GM18517 (cell line): ENCODE measurements around the gene ERBB2.

Experiments used
- ATAC-seq: cut with Tn5 transposase; IDR thresholded peaks from one replicate; pipeline ENCODE4 v1.9.1; 2021; ENCODE audit warnings: mild to moderate bottlenecking, moderate library complexity; ENCODE audit not compliant: unreplicated experiment

ERBB2 gene

DNA sequence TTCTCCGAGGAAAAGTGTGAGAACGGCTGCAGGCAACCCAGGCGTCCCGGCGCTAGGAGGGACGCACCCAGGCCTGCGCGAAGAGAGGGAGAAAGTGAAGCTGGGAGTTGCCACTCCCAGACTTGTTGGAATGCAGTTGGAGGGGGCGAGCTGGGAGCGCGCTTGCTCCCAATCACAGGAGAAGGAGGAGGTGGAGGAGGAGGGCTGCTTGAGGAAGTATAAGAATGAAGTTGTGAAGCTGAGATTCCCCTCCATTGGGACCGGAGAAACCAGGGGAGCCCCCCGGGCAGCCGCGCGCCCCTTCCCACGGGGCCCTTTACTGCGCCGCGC lies at the start of gene ERBB2:
ERBB2 (plus strand) TSS at position 247 of the 330 bp plus-strand sequence. CDS start 175 bp downstream, outside the sequence.
- no peak for ATAC-seq

DNA sequence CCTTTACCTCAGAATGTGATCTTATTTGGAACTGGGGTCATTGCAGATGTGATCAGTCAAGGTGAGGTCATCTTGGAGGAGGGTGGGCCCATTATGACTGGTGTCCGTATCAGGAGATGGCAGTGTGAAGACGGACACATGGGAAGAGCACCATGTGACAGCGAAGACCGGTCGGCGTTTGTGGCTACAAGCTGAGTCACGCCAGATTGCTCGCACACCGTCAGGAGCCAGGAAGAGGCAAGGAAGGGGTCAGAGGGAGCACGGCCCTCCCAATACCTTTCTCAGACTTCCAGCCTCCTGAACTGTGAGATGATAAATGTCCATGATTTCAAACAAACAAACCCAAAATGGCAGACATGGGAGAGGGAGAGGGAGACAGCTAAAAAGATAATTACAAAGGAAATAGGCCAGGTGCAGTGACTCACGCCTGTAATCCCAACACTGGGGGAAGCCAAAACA lies 49.7 kb upstream of the ERBB2 start:
- ATAC-seq, result no peak

- ATAC-seq, result no peak
Observed at GRCh38 chr17:39651923-39652586, 47.8 kb upstream of the ERBB2 start.

GRCh38 chr17:39652587-39653315 lies 47.1 kb upstream of the ERBB2 start:
- no peak for ATAC-seq

GRCh38 chr17:39653316-39653661 lies 46.6 kb upstream of the ERBB2 start:
- no peak for ATAC-seq

DNA sequence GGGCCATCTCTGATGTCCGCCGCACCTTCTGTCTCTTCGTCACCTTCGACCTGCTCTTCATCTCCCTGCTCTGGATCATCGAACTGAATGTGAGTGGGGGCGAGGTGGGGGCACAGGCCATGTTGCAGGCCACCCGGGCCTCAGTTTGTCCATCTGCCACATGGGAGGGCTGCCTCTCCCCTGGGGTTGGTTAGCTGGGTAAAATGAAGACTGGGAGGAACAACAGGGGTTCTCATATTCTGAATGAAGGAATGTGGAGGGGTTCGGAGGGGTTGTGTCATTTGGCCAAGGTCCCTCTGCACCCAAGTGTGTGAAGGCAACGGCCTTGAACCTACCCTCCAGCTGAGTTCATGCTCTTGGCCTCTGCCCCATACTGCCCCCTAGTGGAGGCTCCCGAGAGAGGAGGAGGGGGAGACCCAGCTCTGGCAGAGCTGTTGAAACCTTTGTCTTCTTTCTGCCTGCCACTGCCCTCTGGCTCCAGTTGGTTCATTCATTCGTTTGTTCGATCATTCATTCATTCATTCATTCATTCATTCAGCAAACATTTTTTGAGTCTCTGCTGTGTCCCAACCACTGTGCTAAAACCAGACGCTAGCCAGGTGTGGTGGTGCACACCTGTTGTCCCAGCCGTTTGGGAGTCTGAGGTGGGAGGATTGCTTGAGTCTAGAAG lies 46.1 kb upstream of the ERBB2 start:
- no peak for ATAC-seq

DNA sequence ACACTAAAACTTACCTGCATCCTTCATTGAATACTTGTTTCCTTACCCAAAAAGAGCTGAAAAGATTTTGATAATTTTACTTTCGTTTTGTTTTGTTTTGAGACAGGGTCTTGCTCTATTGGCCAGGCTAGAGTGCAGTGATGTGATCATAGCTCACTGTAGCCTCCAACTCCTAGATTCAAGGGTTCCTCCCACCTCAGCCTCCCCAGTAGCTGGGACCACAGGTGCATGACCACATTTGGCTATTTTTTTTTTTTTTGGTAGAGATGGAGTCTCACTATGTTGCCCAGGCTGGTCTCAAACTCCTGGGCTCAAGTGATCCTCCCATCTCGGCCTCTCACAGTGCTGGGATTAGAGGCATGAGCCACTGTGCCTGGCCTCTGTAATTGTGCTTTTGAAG lies 44.8 kb upstream of the ERBB2 start:
- no peak for ATAC-seq

- ATAC-seq, result no peak
Observed at GRCh38 chr17:39658346-39658745, 41.5 kb upstream of the ERBB2 start.

DNA sequence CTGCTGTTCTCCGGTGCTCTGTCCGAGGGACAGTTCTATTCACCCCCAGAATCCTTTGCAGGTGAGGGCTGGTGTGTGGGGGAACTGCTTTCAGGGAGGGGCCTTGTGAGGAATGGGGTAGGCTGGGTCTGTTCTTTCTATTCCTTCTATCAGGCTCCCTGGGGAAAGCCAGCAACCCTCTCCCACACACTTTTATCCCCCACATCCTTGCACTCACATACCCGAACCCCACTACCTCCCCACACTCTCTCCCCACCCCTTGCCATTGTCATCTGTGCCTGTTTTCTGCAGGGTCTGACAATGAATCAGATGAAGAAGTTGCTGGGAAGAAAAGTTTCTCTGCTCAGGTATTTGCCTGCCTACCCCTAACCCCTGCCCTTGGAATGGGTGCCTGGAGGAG lies 41.1 kb upstream of the ERBB2 start:
- no peak for ATAC-seq

DNA sequence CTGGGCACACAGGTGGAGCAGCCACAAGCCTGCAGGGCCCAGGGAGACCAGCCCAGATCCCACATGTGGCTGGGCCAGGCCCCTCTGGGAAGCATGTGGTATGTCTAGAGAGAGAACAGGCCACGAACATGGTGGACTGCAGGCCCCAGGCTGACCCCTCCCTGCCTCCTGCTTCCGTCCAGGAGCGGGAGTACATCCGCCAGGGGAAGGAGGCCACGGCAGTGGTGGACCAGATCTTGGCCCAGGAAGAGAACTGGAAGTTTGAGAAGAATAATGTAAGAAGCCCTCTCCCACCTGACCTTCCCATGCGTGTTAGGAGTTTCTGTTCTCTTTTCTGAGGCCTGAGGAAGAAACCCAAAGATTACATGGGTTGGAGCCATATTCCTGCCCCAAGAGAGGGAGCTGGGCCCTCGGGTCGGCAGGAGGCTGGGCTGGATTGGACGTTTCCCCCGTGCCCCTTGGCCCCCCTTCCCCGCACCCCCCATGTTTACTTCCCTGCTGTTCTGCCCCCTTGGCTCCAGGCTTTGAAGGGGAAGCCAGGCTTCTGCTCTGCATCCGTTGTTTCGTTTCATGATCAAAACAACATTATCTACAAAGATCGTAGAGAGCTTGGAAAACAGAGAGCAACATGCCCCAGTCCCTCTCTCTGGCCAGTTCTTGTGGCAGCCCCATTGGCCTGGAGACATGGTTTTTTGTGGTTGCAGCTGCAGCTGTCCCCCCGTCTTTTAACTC lies 40.4 kb upstream of the ERBB2 start:
- ATAC-seq, result no peak

- ATAC-seq, result no peak
Observed at GRCh38 chr17:39660011-39660360, 39.9 kb upstream of the ERBB2 start.

DNA sequence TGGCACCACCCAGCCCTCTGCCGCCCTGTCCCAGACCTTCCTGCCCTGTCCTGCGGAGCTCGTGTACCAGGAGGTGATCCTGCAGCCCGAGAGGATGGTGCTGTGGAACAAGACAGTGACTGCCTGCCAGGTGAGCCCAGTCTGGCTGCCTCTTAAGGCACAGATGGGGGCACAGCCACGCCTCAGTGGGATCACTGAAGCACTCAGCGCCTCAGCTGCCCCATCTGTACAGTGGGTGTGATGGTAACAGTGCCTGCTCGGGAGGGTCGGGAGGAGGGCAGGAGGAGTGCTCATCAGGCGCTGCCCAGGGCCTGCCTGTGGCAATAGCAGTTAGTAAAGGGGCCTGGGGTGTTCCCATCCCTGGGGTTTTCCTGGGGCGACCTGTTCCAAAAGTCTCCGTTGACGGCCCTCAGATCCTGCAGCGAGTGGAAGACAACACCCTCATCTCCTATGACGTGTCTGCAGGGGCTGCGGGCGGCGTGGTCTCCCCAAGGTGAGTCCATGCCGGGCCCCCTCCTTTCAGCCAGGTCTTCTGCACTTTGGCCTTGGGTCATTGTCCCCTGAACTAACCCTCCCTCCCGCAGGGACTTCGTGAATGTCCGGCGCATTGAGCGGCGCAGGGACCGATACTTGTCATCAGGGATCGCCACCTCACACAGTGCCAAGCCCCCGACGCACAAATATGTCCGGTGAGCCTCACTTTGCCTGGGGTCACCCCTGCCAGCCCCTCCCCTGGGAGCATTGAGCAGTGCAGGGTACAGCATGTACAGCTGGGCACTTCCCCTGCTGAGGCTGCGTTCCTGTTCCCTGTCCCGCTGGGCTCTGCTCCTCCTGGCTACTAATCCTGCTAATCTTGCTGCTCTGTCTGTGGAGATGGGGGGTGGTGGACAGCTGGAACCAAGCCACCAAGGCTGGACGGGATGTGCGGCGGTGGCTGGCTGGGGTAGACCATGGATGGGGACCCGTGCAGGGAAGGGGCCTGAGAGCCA lies 39.2 kb upstream of the ERBB2 start:
- ATAC-seq, result no peak

DNA sequence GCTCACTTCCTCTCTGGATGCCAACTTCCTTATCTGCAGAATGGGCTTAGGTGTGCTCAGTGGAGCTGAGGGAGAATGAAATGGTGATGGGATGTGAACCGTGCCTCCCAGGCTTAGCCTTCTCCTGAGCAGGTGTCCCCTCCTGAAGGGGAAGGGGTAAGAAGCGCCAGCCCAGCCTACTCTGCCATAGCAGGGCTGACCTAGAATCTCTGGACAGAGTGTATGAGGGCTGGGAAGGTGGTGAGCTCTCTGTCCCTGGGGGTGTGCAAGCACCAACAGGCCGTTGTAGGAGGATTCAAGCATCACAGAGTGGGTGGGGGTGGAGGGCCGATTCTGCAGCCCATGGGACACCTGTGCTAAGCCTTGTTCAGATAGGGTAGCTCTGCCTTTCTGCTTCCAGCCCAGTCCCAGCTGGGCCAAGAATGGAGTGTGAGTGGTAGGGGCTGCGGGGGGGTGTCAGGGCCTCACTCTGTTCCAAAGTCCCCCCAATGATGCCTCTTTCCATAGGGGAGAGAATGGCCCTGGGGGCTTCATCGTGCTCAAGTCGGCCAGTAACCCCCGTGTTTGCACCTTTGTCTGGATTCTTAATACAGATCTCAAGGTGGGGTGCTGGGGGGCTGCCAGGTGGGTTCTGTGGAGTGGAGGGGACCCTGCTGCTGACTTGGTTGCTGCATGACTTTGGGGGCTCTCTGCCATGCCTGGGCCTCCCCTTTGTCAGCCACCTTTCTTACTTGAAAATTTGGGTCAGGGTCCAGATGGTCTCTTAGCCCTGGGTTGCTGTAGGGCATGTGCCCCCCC lies 37.9 kb upstream of the ERBB2 start:
- no peak for ATAC-seq

- ATAC-seq, result no peak
Observed at GRCh38 chr17:39662551-39663339, 37.1 kb upstream of the ERBB2 start.

DNA sequence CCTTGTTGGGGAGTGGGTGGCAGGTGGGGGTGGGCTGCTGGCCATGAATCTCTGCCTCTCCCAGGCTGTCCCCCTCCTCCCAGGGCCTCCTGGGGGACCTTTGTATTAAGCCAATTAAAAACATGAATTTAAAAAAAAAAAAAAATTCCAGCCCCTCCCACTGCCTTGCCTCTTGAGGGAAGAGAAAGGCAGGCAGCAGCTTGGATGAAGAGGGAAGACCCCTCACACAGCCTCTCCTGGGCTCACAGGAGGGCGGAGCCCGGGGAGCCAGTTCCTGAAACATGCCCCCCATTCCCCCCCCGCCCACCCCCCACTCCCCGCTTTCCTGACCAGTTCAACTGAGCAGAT lies 36.5 kb upstream of the ERBB2 start:
- no peak for ATAC-seq

- no peak for ATAC-seq
Observed at GRCh38 chr17:39663688-39664580, 35.9 kb upstream of the ERBB2 start.

DNA sequence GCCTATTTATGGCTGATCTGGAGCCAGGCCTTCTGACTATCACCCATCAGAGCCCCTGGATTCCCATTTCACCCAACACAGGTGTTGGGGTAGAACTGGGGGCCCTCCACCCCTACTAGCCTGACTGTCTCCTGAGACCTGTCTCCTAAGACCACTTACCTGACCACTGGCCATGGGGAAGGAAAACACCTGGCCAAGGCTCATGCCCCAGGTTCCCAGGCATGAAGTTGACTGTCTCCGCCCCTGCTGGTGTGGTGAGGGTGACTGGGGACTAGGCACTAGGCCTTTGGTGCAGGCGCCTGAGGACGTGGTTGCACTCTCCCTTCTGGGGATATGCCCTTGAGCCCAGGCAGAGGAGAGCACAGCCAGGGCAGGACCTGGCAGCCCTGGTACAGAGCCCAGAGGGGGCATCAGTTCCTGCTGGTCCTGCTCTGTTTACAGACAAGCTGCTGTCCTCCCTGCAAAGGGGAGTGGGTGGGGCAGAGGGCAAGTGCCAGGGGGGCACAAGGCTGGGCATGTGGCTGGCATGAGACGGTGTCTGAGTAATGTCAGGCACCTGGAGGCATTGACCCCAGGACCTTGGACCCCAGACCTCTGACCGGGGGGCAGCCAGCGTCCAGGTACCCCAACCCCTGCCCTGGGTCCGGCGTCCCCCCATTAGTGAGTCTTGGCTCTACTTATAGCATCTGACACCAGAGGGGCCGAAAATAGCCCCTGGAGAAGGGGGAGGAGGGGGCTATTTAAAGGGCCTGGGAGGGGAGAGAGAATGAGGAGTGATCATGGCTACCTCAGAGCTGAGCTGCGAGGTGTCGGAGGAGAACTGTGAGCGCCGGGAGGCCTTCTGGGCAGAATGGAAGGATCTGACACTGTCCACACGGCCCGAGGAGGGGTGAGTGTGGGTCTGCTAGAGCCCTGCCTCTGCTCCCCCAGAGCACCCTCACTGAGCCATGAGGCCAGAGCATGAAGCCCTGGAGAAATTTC lies 35.0 kb upstream of the ERBB2 start, which contains the start of gene TCAP:
TCAP (plus strand) TSS at position 769 of the 981 bp plus-strand sequence; CDS start at position 780, 11 bp downstream.
- no peak for ATAC-seq
